Parietal lobe (tissue), 1 donor: Measurements from ENCODE around the gene C5orf46. TPM values are rescaled to one million over a fixed set of nuclear protein-coding genes. Genes with fewer than 3 reads are reported as not detected.

ENCODE experiments used
- total RNA-seq: library from RNA; depleted of rRNA; stranded (reverse); fragments of >200 nt; gene quantifications from one replicate; pipeline ENCODE4 v1.2.3, GENCODE V29; 2014

The C5orf46 gene
- total RNA-seq: not detected

DNA sequence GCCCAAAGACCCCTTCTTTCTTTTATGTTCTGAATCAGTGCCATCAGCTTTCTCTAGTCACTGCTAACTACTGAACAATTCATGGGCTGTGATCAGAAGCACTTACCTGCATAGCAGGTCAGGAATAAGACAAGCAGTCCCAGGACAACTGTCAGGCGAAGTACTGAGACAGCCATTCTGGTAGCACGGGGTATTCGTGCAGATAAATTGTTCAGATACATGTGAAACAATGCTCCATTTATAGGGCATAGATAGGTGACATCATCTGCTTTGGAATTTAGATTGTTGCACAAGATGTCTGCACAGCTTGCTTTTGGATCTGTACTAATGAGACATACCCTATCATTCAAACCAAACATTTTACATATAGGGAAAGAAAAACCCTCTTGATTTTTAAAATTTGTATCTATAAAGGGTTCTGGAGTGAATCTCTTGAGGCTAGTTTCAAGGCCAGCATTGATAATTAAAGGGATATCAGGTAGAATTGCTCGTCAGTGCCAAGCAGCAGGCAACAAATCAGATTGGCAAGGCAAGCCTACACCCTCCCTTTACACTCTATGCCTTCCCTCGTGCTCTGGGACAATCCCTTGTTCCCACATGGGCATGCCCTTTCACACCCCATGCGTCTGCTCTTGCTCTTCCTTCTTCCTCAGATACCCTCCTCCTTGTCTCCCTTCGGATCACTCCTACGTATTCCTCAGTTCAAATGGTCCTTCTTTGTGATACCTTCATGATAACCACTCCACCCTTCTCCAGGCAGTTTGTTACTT, at the start of gene C5orf46:
C5orf46 (minus strand) TSS at position 213 of the 770 bp plus-strand sequence; CDS start at position 176, 37 bp downstream.

DNA sequence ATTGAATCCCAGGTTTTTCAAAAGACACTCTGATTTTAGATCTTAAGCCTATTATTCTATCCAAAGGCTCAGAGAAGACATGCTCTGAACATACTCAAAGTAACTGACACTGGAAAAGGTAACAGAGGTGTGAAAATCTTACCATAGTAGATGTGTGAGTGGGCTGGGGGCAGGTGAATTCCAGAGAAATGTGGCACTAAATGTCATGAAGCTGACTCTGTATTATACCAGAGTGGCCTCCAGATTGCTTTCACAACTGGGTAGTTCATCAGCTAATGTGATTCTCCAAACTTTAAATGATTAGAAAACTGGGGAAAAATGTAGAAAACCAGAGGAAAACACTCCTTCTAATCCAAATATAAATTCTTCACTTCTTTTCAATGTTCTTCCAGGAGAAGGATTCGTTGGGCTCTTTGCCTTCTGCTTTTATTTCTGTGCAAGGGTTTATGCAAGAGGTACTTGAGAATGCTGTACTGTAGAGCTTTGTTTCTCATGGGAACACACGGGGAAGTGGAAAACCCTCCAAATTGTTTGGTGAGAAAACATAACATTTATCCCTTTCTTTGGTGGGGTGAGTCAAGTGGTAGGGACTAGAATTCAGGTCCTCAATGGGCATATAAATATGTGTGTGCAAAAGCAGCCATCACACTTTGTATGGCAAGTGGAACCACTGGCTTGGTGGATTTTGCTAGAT, 28.1 kb downstream of the C5orf46 start, which contains the start of gene SCGB3A2:
SCGB3A2 (plus strand) TSS at position 646 of the 694 bp plus-strand sequence. CDS start 93 bp downstream, outside the sequence.

Other genes starting within 250 kb of the C5orf46 start
- 75.7 TPM for gene JAKMIP2, start 123.8 kb downstream of the C5orf46 start, total RNA-seq
- not detected for gene SPINK1, start 74.9 kb downstream of the C5orf46 start, total RNA-seq
- not detected for gene SCGB3A2, start 27.8 kb downstream of the C5orf46 start, total RNA-seq
- gene SPINK5, start 157.4 kb upstream of the C5orf46 start, total RNA-seq: not detected